ENCODE data around the gene ITGAL. TPM values are rescaled to one million over a fixed set of nuclear protein-coding genes. Genes with fewer than 3 reads are reported as not detected.
"Not testable (repeated sequence)": the region's sequence is repeated elsewhere in the genome, so short reads cannot be mapped to it uniquely, and the experiment has no call there.

Gene ITGAL
- total and polyA plus RNA-seq, 2 experiments from 2014 or later = not detected

GRCh38 chr16:30449116-30449435, 23.5 kb upstream of the ITGAL start:
- H3K4me1 ChIP-seq (ENCODE audit: low read depth) = no peaks in the 10 kb centered on the region
- no peak for DNase-seq (ENCODE audit: low read depth in 1 of 2, low spot score in 1 of 2)
- H3K36me3 ChIP-seq = peaks cover under 1% of the 10 kb centered on the region
- H3K27ac ChIP-seq = no peak overlapping the region
- H3K9me3 ChIP-seq (ENCODE audit: low read depth) = no peaks in the 10 kb centered on the region
- TF ChIP-seq, protein P1, sequence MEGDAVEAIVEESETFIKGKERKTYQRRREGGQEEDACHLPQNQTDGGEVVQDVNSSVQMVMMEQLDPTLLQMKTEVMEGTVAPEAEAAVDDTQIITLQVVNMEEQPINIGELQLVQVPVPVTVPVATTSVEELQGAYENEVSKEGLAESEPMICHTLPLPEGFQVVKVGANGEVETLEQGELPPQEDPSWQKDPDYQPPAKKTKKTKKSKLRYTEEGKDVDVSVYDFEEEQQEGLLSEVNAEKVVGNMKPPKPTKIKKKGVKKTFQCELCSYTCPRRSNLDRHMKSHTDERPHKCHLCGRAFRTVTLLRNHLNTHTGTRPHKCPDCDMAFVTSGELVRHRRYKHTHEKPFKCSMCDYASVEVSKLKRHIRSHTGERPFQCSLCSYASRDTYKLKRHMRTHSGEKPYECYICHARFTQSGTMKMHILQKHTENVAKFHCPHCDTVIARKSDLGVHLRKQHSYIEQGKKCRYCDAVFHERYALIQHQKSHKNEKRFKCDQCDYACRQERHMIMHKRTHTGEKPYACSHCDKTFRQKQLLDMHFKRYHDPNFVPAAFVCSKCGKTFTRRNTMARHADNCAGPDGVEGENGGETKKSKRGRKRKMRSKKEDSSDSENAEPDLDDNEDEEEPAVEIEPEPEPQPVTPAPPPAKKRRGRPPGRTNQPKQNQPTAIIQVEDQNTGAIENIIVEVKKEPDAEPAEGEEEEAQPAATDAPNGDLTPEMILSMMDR (IDR thresholded peaks at IDR 0.05; ENCODE audit: low read depth, low read length) = no peak
- H3K4me3 ChIP-seq = no peak overlapping the region
- H3K27me3 ChIP-seq = no peaks in the 10 kb centered on the region

DNA sequence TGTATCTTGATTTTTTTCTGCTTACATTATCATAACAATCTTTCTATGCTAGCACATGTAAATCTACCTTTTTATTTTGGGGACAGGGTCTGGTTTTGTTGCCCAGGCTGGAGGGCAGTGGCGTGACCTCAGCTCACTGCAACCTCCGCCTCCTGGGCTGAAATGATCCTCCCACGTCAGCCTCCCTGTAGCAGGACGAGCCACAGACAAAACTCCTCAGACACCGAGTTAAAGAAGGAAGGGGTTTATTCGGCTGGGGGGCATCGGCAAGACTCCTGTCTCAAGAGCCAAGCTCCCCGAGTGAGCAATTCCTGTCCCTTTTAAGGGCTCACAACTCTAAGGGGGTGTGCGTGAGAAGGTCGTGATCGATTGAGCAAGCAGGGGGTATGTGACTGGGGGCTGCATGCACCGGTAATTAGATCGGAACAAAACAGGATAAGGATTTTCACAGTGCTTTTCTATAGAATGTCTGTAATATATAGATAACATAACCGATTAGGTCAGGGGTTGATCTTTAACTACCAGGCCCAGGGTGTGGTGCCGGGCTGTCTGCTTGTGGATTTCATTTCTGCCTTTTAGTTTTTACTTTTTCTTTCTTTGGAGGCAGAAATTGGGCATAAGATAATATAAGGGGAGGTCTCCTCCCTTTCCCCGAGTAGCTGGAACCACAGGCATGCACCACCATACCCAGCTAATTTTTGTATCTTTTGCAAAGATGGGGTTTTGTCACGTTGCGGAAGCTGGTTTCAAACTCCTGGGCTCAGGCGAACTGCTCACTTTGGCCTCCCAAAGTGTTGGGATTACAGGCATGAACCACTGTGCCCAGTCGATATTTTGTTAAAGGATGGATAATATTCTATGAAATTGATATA, 19.6 kb upstream of the ITGAL start:
- not testable (repeated sequence) for H3K9me3 ChIP-seq (ENCODE audit: low read depth); H3K27ac ChIP-seq; H3K4me1 ChIP-seq (ENCODE audit: low read depth); H3K27me3 ChIP-seq; DNase-seq (ENCODE audit: low read depth in 1 of 2, low spot score in 1 of 2); H3K4me3 ChIP-seq; H3K36me3 ChIP-seq

DNA sequence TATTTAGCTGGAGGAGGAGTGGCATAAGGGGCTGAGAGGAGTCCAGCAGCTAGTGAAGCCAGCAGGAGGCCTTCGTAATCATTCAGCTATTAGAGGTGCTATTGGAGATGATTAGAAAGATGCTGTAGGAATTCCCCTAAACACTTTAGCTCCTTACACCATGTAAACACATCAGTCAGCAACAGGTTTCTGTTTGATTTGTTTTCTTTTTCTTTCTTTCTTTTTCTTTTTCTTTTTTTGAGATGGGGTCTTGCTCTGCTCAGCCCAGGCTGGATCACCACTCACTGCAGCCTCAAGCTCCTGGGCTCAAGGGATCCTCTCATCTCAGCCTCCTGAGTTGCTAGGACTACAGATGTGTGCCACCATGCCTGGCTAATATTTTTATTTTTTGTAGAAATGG, 16.2 kb upstream of the ITGAL start:
- DNase-seq (ENCODE audit: low read depth in 1 of 2, low spot score in 1 of 2) = no peak
- H3K4me3 ChIP-seq = no peak overlapping the region
- TF ChIP-seq, protein P1 (IDR thresholded peaks at IDR 0.05; ENCODE audit: low read depth, low read length) = no peak
- no peaks in the 10 kb centered on the region for H3K36me3 ChIP-seq
- H3K27ac ChIP-seq = no peak overlapping the region
- H3K9me3 ChIP-seq (ENCODE audit: low read depth) = no peaks in the 10 kb centered on the region
- no peaks in the 10 kb centered on the region for H3K4me1 ChIP-seq (ENCODE audit: low read depth)
- no peaks in the 10 kb centered on the region for H3K27me3 ChIP-seq

DNA sequence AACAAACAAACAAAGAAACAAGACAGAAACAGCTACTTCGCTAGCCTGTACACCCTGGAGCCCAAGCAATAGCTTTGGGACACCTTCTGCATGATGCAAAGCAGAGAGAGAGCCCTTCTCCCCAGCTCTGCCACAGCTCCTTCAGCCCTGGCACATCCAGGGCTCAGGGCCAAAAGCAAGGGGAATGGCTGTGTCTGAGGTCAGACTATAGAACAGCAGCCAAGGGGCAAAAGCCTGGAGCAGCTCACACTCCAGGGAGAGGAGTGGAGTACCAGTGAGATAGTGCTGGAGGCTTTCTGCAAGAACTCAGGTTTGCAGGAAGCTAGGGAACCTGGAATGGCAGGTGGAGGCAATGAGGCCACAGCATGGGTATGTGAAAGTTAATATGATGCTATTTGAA, 15.3 kb upstream of the ITGAL start:
- DNase-seq (ENCODE audit: low read depth in 1 of 2, low spot score in 1 of 2) = no peak

DNA sequence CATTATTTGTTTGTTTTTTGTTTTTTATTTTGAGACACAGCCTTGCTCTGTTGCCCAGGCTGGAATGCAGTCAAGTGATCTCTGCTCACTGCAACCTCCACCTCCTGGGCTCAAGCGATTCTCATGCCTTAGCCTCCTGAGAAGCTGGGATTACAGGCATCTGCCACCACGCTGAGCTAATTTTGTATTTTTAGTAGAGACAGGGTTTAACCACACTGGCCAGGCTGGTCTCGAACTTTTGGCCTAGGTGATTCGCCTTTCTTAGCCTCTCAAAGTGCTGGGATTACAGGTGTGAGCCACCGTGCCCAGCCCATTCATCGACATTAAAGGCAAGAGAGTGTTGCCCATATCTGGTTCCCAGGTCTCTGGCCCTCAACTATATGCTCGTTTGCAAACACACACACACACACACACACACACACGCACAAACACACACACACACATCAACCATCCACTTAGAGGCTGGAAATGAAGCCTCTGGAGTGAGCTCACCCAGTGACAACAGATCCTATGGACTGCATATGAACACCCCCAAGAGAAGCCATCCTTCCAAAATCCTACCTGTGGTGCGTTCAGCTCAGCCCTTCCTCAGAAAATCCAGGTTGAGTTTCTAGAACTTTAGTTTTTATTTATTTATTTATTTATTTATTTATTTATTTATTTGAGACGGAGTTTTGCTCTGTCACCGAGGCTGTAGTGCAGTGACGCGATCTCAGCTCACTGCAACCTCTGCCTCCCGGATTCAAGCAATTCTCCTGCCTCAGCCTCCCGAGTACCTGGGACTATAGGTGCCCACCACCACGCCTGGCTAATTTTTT, 14.6 kb upstream of the ITGAL start:
- no peaks in the 10 kb centered on the region for H3K9me3 ChIP-seq (ENCODE audit: low read depth)
- no peak for DNase-seq (ENCODE audit: low read depth in 1 of 2, low spot score in 1 of 2)

More for the DNA sequence above, 15.3 kb upstream of the ITGAL start:
- TF ChIP-seq, protein P1 (IDR thresholded peaks at IDR 0.05; ENCODE audit: low read depth, low read length) = no peak
- Histone ChIP-seq H3K36me3 (no peaks in the 10 kb centered on the region), H3K27ac (no peak overlapping the region), H3K4me1 (ENCODE audit: low read depth) (no peaks in the 10 kb centered on the region), H3K27me3 (no peaks in the 10 kb centered on the region), H3K9me3 (ENCODE audit: low read depth) (no peaks in the 10 kb centered on the region), H3K4me3 (no peak overlapping the region)

More for the DNA sequence above, 14.6 kb upstream of the ITGAL start:
- H3K36me3 ChIP-seq = no peaks in the 10 kb centered on the region
- TF ChIP-seq, protein P1 (IDR thresholded peaks at IDR 0.05; ENCODE audit: low read depth, low read length) = no peak
- no peak overlapping the region for H3K4me3 ChIP-seq
- no peaks in the 10 kb centered on the region for H3K4me1 ChIP-seq (ENCODE audit: low read depth)
- H3K27me3 ChIP-seq = no peaks in the 10 kb centered on the region
- no peak overlapping the region for H3K27ac ChIP-seq

Data from cardiac muscle cell (in vitro differentiated cells and primary cell).